Cardiac septum (tissue), 1 donor: ENCODE data around the gene NPIPB8. TPM values are rescaled to one million over a fixed set of nuclear protein-coding genes. Genes with fewer than 3 reads are reported as not detected.
"Not testable (repeated sequence)": the region's sequence is repeated elsewhere in the genome, so short reads cannot be mapped to it uniquely, and the experiment has no call there.

Experiments
- DNase-seq: peaks from one replicate; pipeline ENCODE4 v3.0.0-alpha.2; 2020; ENCODE audit warnings: low spot score
- intact Hi-C: fragments of 100-400 bp; cut with DNase I; formaldehyde crosslinking; loops from one replicate; pipeline ENCODE4 v1.14.0; 2022
- long read RNA-seq: library from polyadenylated mRNA; unstranded; transcript quantifications from one replicate; pipeline ENCODE4 v2.0.0, GENCODE V29; 2021
- total RNA-seq: library from RNA; stranded (reverse); fragmentation: NEBNext Ultra II Directional; extraction: Animal tissue kit (Norgen Biotek cat#: 25700); gene quantifications from one replicate; pipeline ENCODE4 v1.2.1, GENCODE V29; 2021
- donor health status: DM: no; HTN: no; CAD: no.

NPIPB8 gene
- total RNA-seq: 0.59 TPM
- long read RNA-seq: 0 reads

GRCh38 chr16:28637765-28638164 lies at the start of gene NPIPB8:
Gene NPIPB8 (plus strand): TSS chr16:28638065. CDS start chr16:28638361, 296 bp downstream.
- DNase-seq, intact Hi-C loops: not testable (repeated sequence)

GRCh38 chr16:28589069-28589468 lies 48.8 kb upstream of the NPIPB8 start:
- intact Hi-C loops: no loop called here
- no peak for DNase-seq

- no peak for DNase-seq
- intact Hi-C loops: no loop called here
Observed at GRCh38 chr16:28589930-28590329, 47.9 kb upstream of the NPIPB8 start.

- DNase-seq: no peak
- intact Hi-C loops: no loop called here
Observed at GRCh38 chr16:28590384-28591340, 47.2 kb upstream of the NPIPB8 start.

GRCh38 chr16:28591355-28591754 lies 46.5 kb upstream of the NPIPB8 start:
- DNase-seq: no peak

GRCh38 chr16:28592511-28592910 lies 45.4 kb upstream of the NPIPB8 start:
- DNase-seq: no peak
- intact Hi-C loops: no loop called here

More at GRCh38 chr16:28591355-28591754, 46.5 kb upstream of the NPIPB8 start:
- intact Hi-C loops: no loop called here

DNA sequence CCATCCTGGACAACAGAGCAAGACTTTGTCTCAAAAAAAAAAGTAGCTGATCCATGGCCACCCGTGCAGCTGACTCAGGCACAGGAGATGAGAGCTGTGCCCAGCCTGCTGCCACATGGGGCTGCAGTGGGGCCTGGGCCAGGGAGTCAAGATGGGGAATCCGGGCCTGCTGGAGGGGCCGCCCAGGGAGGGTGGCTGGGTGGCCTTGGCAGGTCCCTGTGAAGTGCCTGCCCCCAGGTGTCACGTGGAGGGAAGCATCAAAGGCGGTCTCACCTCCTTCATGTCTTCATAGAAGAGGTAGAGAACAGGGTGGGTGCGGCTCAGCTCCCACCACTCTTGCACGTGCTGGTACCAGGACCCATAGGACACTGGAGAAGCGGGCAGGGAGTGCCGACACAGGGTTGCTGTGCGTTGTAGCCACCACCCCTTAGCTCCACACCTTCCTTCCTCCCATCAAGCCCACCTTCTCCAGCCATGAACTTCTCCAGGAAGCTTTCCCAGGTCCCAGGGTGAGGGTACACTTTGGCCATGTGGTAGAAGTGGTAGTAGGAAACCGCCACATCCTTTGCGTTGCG lies 44.8 kb upstream of the NPIPB8 start:
- no peak for DNase-seq
- intact Hi-C loops: no loop called here

- DNase-seq, intact Hi-C loops: not testable (repeated sequence)
Observed at GRCh38 chr16:28595451-28595850, 42.4 kb upstream of the NPIPB8 start.

DNA sequence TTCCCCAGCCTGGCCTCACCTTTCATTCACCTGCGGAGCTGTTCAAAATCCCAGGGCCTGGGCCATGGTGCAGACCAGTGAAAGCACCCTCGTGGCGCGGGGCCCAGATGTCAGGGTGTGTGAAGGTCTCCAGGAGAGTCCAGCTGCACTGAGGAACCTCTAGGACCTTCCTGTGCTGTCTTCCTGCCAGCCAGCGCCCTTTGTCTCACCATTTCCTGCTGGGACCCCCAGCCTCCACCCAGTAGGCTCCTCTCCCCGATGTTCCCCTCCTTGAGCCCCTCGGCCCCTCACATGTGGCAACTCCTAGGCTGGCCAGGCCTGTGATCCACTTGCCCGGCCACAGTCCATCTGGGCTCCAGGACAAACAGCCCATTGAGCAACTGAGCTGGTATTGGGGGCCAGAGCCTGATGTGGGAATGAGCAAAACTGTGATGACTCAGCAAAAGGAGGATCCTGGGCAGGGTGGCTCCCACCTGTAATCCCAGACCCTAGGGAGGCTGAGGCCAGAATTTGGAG lies 41.7 kb upstream of the NPIPB8 start:
- intact Hi-C loops: no loop called here
- DNase-seq: no peak

DNA sequence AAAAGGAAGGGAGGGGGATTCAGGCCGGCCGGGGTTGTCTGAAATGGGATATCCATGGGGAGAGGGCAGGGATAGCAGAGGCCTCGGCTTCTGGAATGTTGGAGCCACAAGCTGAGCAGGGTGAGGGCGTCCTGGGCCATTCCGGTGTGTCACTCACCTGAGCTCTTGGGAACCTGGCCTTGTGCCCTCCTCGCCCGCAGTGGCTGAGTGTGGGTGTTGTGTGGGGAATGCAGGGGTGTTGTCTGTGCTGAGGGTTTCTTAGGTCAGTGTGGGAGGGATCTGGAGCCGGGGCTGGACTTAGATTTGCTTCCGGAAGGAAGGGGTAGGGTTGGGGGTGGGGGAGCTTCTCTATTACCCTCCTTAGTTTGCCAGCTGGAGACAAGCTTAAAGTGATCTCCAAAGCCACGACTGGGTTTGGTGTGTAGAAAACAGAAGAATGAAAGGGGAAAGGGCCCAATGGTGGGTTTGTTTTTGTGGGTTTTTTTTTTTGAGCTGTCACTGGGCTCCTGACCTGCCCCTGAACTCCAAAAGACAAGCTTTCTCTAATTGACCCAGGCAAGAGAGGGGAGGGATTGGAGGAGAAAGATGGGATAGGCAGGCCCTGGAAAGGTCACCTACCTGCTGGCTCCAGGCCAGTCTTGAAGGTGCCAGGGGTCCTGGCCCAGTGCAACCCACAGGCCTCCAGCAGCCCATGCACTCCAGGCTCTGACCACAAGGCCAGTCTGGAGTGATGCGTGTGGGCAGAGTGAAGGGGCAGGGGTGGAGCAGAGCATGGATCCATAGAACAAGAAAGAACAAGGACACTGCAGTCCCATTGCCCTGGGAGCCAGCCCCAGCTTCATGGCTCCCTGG lies 40.8 kb upstream of the NPIPB8 start, which contains the start of gene SULT1A2:
Gene SULT1A2, minus strand, starts transcription at position 211 of the 852 bp plus-strand sequence. CDS start 1,120 bp downstream, outside the sequence.
- intact Hi-C loops: no loop called here
- no peak for DNase-seq

DNA sequence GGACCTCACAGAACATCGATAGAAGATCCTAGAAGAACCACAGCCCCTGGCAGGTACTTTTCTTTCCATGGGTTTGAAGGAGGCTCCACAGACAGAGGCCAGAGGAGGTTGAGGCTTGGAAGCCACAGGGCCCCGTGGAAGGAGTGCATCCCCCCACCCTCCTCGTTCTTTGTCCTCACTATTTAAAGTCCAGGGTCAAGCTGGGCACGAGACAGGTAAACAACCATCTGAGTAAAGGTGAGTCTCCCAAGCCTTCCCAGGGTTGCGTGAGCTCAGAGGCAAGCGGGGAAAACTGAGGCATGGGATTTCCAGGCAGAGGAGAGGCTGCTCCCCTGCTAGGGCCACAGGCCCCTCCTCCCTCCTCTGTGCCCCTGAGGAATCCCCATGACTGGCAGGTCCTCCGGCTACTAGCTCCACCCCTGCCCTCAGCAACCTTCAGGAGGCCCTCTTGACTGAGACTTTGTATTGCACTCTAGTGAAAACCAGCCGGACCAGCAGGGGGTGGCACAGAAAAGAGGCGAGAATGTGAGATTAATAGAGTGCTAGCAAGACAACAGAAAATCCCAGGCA lies 40.1 kb upstream of the NPIPB8 start:
- intact Hi-C loops: no loop called here

DNA sequence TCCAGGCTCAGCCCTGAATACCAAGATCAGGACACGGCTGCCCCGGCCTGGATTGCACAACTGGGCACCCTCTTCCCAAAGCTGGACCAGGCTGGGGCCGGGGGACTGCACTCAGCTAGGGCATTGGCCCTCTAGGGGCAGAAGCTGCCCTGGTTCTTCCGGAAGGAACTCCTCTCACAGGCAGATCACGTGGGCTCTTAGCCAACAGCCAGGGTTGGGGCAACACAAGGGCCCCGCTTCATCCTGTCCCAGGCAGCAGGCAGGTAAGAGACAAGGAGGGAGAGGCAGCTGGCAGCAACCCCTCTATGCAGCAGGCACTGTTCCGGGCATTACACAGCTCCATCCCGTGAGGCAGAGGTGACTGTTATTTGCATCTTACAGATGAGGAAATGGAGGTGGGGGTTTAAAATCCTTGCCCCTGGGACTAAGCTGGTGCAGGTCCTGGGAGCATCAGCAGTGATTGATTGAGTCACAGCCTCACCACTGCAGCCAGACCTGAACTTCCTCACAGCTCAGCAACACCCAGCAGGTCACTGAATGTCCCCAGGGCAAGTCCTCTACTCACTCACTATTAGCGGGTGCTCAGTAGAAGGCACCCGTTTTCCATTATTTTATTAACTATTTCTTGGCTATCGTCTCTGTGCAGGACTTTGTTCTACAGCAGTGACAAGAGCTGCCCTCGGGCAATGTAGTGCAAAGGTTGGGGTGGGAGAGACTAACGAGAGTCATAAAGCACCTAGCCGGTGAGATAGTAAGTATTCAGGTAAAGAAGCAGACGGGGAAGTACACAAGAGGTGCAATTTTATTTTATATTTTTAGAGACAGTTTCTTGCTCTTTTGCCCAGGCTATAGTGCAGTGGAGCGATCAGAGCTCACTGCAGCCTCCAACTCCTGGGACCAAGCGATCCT lies 38.2 kb upstream of the NPIPB8 start:
- intact Hi-C loops, DNase-seq: not testable (repeated sequence)

More for the DNA sequence above, 40.1 kb upstream of the NPIPB8 start:
- no peak for DNase-seq

- DNase-seq, intact Hi-C loops: not testable (repeated sequence)
Observed at GRCh38 chr16:28600965-28601364, 36.9 kb upstream of the NPIPB8 start.

GRCh38 chr16:28601589-28601988 lies 36.3 kb upstream of the NPIPB8 start:
- DNase-seq, intact Hi-C loops: not testable (repeated sequence)

GRCh38 chr16:28602062-28602461 lies 35.8 kb upstream of the NPIPB8 start:
- DNase-seq, intact Hi-C loops: not testable (repeated sequence)

DNA sequence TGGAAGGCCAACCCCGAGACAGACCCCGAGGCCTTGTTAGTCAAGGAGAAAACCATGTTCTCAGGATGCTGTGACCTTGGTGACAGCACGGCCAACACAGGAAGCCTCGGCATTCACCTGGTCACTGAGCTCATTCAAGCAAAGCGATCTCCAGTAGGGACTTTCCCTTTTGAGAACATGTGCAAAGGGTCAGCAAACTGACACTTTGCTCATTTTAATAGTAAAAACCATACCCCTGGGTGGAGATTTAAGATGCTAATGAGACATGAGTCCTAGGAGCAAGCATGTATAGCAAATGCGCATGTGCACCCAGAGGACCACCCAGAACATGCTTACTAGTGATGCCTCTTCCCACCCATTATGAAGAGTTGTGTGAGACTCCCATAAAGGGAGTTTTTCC lies 35.3 kb upstream of the NPIPB8 start:
- intact Hi-C loops: no loop called here
- no peak for DNase-seq

DNA sequence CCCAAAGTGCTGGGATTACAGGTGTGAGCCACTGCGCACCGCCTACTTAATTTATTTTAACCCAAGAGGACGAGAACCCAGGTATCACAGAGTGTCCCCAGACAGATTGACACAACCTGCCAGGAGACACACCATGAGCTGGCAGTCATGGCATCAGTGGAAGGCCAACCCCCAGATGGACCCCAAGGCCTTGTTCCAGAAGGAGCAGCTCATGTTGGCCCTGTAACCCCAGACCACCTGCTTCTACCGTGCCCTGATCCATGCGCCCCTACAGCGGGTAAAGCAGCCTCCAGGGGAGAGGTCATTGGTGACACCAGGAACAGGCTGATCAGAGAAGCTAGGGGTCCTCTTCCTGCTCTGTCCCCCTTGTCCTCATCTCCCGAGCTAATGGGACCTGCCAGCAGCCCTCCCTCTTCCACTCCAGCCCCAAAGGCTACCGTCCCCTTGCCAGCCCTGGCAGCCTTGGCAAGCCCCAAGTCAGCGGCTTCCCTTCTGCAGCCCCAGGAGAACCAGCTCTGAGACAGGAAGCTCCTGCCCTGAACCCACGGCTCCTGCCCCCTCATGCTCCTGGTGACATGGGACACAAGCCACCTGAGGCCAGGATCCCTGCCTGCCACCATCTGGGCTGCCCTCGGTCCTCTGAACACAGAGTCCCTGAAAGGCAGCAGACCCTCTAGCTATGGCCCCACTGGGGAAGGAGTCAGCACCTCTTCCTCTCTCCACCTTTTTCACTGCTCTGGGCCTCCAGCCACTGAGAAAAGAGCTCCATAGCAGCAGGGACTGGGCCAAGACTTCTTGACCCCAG lies 34.3 kb upstream of the NPIPB8 start:
- peak; percentile 73 for DNase-seq
- intact Hi-C loops: no loop called here
